ENCODE data around the gene ACACB.

The ACACB gene

DNA sequence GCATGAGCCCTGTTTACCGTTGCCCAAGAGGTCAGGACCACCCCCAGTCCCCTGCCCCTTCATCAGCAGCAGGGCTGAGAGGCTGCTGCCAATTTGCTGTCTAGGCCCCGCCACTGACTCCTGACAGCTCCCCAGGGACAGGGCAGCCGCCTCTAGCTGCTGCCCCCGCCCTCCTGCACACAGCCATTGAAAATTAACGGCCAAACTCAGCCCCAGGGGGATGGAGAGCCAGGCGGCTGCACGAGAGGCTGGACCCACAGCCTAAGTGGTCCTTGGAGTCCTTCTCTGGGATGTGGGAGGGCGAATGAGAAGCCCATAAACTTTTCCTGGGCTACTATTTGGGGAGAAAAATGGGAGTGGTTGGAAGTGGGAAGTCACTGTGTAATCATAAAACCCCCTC is 188.1 kb downstream of the ACACB start:
- no peak for DNase-seq (ENCODE audit: low read depth)

DNA sequence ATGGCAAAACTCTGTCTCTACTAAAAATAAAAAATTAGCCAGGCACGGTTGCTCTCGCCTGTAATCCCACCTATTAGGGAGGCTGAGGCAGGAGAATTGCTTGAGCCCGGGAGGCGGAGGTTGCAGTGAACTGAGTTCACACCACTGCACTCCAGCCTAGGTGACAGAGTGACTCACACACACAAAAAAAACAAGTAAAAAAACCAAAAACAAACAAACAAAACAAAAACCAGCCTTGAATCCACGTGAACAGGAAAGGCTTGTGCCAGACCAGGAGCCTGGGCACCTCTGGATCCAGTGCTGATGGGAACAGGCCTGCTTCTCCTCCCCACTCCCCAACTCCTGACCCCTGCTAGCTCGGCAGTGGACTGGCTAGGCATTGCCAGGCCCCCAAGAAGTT is 189.2 kb downstream of the ACACB start:
- no peak for DNase-seq (ENCODE audit: low read depth)

DNA sequence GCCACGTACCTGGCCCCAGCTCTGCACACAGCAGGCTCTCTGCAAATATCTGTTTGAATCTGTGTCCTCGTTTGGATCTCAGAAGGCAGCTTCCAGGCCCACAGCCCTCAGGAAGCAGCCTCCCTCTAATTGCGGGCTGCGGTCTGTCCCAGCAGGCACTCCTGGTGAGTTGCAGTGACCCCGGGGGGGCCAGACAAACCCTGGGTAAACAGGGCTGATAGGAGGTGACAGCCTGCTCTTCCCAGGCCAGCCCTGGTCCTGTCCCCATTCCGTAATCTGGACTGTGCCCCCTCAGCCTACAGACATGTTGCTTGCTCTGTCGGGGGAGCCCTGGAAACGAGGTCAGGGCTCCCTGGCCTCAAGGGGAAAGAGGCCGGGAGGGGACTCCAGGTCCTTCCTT is 190.7 kb downstream of the ACACB start:
- DNase-seq (ENCODE audit: low read depth) = no peak

DNA sequence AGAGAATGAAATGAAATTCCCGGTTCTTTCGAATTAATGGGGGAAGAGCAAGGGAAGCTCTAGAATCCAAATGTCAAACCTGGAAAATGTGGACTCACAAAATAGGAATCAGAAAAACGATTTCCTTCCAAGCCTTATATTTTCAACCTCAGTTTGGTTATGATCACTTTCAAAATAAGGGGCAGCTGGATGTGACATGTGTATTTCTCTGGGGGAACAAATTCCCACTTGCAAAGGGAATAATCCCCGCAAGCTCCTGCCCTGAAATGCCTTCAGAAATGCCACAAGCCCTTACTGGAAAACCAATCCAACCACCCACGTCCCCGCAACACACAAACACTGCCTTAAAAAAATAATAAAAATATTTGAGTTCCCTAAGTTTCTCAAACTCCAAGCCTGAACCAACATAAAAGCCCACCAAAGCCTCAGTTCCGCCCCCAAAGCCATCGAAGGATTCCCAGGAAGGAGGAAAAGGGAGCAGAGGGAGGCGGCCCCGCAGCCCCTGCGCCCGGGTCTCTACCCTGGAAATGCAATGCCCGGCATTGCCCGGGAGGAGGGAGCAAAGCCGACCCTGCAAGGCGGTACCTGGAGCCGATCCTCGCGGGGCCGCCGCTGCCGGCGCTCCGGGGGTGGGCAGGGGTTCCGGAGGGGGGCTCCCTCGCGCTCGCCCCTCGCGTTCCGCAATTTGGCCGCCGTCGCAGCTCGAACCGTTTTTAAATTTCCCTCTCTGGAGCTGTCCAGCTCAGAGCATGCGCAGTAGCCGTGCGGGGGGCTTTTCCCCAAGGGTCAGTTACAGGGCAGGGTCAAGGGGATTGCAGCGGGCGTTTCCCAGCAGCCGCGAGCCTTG is 192.4 kb downstream of the ACACB start, which contains the start of gene FOXN4:
TSS of gene FOXN4 (minus strand) at position 751 of the 847 bp plus-strand sequence. CDS start 963 bp downstream, outside the sequence.
- no peak for DNase-seq (ENCODE audit: low read depth)

DNA sequence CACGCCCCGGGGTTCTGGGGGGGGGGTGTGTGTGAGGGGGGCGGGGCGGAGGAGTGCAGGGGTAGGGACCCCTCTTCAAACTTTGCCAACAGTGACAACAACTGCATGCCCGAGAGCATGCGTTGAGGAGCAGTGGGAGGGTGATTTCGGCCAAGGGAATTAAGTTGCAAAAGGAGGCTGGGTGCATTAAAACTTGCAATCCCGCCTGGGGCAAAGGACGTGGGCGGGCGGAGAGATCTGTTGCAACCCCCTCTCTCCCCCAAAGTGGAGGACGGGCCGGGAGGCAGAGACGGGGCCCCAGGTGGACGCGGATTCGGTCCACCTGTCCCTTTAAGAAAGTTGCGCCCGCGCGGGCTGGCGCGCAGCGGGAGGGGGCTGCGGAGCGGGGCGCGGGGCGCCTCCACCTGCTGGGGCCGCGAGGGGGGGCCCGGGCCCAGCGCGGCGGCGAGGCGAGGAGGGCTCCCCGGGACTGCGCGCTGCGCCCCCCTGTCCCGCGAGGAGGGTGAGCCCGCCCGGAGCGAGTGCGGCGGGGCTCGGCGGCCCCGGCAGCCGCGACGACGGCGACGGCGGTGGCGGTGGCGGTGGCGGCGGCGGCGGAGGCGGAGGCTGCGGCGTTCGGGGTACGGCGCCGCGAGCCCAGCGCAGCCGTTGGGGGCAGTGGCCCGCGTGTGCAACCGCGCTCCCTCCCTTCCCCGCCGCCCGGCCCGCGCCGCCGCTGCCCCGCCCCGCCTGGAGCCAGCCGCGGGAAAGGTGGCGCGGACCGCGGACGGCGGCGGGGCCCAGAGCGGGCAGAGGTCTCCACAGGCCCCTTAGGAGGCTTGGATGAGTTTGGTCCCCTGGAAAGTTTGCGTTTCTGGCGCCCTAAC is 193.2 kb downstream of the ACACB start:
- no peak for DNase-seq (ENCODE audit: low read depth)

DNA sequence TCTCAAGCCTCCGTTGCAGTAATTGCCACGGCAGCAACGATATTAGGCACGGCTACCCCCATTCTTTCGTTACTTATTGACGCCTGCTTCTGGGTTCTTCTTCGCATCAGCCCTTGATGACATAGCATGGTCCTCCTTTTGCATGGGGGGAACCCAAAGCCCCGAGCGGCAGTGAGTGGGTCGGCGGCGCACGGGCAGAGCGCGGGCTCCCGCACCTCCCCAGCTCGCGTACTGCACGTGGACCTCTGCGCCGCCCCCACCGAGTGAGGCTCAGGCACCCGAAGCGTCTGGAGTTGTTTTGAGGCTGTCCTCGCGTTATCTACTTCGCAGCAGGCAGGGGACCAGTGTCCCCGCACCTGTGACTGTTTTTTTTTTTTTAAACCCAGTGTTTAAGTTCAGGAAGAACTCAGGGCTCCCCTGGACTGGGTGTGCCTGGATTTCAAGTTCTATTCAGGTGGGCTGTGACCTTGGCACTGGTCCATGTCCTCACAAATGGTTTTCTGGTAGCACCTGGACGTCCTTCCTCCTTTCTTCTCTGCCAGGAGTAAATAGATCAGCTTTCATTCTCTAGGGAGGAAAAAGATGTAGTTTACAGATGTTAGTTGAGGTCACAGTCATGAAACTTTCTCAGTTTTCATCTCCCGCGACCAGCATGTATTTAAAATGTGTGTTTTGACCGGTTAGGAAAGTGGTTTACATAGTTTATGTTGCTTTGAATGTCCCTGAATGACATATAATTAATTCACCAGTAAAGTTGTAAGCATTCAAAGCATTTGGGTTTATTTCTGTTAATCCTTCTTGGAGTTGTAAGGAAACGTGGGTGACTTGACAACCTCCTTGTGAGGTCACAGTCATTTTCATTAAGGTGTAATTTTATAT is 194.1 kb downstream of the ACACB start:
- DNase-seq (ENCODE audit: low read depth) = no peak

Measured in stimulated activated CD8-positive, alpha-beta memory T cell treated with anti-CD3 and anti-CD28 coated beads, Interleukin-15, amount 100 ng/mL, for 1 hour (primary cell).